ENCODE data around the gene MYL5.
"Not testable (repeated sequence)": the region's sequence is repeated elsewhere in the genome, so short reads cannot be mapped to it uniquely, and the experiment has no call there.

Gene MYL5

GRCh38 chr4:657834-658667 lies 16.3 kb upstream of the MYL5 start:
- DNase-seq (ENCODE audit: low spot score), result no peak

DNA sequence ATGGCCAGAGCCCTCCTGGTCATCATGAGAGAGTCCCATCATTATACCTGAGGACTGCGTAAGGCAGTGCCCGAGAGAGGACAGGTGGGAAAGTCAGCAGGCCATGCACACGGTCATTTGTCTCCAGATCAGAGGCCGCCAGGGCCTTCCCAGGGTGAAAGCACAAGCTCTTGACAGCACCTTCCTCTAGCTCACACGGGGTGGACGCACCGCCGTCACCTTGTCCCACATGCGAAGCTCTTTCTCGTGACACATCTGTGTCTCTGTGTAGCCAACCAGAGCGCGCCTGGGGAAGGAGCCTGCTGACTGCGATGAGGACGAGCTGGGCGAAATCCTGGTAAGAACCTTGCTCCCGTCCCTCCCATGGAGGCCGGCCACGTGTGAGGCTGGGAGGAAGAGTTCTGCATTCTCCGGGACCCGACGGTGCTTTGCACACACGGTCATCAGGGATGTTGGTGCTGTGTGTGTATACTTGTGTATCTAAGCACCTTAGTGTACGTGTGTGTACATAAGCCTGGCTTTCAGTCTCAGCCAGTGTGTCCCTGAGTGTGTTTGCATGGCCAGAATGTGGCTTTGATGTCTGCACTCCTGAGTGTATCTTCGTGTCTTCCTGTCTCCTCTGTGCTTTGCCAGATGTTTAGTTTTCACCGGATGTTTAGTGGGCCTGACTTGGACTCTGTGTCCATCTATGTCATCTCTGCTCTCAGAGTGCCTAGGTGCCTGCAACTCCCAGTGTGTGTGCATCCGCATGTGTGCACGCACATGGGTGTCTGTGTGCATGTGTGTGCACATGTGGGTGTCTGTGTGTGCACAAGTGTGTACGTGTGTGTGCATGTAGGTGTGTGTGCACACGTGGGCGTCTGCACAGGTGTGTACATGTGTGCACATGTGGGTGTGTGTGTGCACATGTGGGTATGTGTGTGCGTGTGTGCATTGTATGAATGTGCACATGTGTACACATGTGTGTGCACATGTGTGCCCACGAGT lies 15.4 kb upstream of the MYL5 start:
- DNase-seq (ENCODE audit: low spot score), result no peak

DNA sequence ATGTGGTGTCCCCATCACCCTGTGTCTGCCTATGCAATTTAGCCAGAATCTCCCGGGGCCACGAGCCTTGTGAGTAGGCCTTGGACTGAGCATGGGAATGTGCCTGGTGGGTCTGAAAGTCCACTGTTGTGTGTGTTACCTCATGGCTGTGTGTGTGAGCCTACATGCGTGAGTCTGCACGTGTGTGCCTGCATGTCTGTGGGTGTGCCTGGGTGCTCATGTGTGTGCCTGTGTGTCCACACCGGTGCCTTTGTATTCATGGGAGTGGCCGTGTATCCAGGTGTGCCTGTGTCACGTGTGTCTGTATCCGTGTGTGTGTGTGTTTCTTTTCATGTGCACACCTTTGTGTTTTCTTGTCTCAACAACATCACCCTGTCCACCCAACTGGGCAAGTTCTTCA lies 14.5 kb upstream of the MYL5 start:
- no peak for DNase-seq (ENCODE audit: low spot score)

GRCh38 chr4:660401-660800 lies 13.9 kb upstream of the MYL5 start:
- DNase-seq (ENCODE audit: low spot score), result no peak

DNA sequence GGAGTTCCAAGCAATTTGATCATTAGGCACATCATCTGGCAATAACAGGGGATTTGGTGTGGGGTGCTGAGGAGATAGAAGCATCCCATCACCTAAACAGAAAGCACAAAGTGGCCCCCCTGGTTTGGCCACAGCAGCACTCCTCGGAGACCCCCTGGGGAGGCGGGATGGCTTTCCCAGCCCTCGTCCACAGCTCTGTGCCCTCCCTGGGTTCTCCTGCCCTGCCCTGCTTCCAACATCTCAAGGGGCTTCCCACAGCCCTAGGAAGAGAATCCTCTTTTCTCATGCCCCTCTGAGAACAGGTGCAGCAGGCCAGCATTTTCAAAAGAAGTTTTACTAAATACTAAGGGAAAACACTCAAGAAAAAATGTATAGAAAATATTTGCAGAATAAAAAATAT lies 13.1 kb upstream of the MYL5 start:
- DNase-seq (ENCODE audit: low spot score), result no peak

DNA sequence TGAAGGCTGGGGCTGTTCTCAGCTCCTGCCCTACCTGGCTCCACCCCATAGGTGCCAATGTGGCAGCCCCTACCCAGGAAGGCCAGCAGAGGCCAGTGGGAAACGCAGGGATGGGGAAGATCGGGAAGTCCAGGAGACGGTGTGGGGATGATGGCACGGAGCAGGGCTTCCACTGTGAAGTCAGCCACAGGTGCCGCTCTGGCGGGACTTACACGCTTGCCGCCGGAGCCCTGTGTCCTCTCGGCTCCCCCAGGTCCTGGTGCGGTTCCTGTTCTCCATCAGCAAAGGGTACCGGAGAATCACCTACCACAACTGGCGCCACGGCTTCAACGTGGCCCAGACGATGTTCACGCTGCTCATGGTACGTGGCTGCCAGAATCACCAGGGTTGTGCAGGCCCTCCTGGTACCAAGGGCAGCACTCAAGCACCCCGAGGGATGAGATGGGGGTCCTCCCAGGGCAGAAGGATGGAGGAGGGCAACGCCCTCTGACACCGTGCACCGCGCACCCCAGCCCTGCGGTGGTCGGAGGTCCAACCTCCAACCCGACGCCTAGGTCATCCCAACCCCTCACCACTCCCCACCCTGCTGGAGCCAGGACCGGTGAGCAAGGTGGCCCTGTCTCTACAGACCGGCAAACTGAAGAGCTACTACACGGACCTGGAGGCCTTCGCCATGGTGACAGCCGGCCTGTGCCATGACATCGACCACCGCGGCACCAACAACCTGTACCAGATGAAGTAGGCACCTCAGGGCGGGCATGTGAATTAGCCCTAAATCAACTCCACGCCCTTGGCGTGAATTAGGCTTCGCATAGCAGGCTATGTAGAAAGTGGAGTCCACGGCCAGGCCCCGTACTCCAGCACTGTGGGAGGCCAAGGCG lies 12.2 kb upstream of the MYL5 start:
- DNase-seq (ENCODE audit: low spot score), result no peak

DNA sequence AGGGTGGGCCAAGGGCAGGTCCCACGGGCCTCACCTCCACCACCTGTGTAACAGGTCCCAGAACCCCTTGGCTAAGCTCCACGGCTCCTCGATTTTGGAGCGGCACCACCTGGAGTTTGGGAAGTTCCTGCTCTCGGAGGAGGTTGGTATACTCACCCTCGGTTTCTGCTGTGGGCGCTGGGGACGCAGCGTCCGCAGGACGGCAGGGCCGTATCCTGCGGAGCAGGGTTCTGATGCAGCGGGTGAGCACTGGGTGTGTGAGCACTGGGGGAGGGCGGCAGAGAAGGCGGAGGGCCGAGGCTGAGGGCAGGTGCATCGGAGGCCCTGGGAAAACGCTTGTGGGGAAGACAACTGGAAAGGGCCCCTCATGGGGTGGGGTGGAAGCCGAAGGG lies 11.3 kb upstream of the MYL5 start:
- DNase-seq (ENCODE audit: low spot score), result peak; percentile 38

DNA sequence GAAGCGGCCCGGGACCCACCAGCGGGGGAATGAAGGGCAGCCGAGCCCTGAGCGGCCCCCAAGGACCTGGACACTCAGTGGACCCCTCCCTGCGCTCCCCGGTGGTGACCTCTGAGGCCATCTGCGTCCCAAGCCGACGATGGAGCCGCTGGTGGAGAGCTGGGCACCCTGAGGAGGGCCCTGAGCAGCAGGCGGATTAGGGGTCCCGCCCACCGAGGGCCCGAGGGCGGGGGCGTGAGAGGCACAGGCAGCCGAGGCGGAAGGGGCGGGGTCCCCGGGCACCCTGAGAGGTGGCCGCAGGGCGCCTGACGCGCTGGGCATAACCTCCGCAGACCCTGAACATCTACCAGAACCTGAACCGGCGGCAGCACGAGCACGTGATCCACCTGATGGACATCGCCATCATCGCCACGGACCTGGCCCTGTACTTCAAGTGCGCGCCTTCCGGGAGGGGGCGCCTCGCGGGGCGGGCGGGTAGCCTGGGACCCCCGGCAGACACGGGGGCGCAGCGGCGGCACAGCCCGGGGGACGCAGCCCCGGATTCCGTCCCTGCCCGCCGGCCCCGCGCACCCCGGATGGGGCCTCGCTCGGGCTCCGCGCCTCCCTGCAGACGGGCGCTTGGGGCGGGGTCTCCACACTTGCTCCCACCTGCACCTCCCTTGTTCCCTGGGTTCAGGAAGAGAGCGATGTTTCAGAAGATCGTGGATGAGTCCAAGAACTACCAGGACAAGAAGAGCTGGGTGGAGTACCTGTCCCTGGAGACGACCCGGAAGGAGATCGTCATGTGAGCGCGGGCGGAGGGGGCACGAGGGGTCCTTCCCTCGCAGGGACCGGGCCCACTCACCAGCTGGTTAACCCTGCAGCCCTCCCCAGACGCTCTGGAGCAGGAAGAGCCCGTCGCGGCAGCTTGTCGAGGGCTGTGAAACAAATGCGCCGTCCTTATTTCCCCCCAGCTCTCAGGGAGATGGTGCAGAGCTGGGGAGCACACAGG lies 10.6 kb upstream of the MYL5 start:
- peak; percentile 96 for DNase-seq (ENCODE audit: low spot score)

- DNase-seq (ENCODE audit: low spot score), result no peak
These were observed 9.6 kb upstream of the MYL5 start for GRCh38 chr4:664713-665231.

DNA sequence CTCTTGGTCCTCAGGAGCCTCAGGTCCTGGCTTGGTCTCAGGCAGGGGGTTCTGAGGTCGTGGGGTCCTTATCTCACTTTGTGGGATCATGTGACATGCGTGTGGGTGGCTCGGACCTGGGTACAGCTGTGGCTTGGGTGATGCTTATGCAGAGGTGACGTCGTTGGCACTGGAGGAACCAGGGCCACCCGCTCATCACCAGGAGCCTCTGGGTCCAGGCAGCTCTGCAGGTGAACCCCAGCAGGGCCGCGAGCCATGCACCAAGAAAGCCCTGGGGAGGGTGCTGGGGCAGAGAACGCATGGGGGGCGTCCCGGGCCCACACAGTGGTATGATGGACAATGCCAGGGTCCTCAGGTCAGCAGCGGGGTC lies 9.0 kb upstream of the MYL5 start:
- no peak for DNase-seq (ENCODE audit: low spot score)

DNA sequence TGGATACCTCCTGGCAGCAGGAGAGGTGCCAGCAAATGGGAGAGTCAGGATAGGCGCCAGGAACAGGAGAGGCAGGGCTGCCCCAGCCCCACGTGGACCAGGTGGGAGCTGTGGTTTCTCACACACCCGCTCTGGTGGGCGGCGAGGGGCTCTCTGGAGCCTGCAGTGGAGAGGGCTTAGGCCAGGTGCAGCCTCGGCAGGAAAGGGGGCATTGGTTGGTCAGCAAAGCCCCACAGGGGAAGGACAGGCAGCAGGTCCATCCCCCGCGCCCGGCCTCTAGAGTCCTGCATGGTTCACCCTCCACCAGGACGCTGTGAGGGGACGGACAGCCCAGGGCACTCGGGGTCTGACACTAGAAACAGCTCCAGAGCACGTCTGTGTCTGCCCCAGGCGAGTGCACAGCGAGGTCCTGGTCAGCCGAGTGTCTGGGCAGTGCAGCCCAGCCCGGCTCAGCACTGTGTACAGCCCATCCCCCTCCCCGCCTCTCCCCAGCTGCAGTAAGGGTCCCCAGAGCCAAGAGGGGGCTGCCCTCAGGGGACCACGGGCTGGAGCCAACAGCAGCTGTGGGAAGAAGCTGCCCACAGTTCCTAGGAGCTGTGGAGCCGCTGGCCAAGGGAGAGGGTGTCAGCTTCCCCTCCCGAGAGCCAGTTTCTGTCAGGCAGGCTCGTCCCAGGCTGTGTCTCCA lies 8.4 kb upstream of the MYL5 start:
- DNase-seq (ENCODE audit: low spot score), result no peak

DNA sequence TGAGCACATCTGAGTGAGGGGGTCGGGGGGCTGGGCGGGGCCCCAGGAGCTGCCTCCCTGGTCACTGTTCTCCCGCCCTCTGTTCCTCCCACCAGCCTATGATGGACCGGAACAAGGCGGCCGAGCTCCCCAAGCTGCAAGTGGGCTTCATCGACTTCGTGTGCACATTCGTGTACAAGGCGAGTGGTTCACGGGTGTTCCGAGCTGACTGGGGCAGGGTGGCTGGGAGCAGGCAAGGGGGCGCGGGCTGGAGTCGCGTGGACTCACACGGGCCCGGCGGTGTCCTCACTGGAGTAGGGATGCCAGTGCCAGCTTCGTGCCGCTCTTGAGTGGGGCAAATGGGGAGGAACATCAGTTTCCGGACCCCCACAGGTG lies 7.9 kb upstream of the MYL5 start:
- DNase-seq (ENCODE audit: low spot score), result no peak

- DNase-seq (ENCODE audit: low spot score), result no peak
These were observed 7.4 kb upstream of the MYL5 start for GRCh38 chr4:666822-667544.

DNA sequence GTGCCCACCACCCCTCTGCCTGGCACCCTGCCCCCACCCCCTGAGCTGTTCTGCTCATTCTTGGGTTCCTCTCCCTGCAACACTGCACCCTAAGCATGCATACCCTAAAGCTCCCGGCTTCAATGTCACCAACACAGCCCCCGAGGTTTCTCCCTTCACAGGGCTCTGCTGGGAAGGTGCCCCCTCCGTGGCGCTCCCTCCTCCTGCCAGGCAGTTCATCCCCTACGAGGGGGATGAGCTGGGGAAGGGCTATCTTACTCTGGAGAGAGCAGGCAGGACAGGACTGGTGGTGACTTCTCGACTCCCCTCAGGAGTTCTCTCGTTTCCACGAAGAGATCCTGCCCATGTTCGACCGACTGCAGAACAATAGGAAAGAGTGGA lies 6.8 kb upstream of the MYL5 start:
- no peak for DNase-seq (ENCODE audit: low spot score)

GRCh38 chr4:668219-668618 lies 6.1 kb upstream of the MYL5 start:
- not testable (repeated sequence) for DNase-seq (ENCODE audit: low spot score)

- not testable (repeated sequence) for DNase-seq (ENCODE audit: low spot score)
These were observed 4.4 kb upstream of the MYL5 start for GRCh38 chr4:669806-670559.

- no peak for DNase-seq (ENCODE audit: low spot score)
These were observed 2.6 kb upstream of the MYL5 start for GRCh38 chr4:671769-672168.

GRCh38 chr4:673349-674091 lies 822 bp upstream of the MYL5 start:
- no peak for DNase-seq (ENCODE audit: low spot score)
